Colonic mucosa (tissue), 4 donors: ENCODE measurements around the gene SOWAHA. TPM values are rescaled to one million over a fixed set of nuclear protein-coding genes. Genes with fewer than 3 reads are reported as not detected.

Source experiments
- DNase-seq: peaks from one replicate; pipeline ENCODE4 v3.0.0-alpha.2; 2020
- H3K27ac ChIP-seq: fragments of 200-600 bp; one replicate; pipeline ENCODE4 v1.8.0; 2021
- H3K27me3 ChIP-seq: fragments of 200-600 bp; one replicate; pipeline ENCODE4 v1.8.0; 2021
- H3K36me3 ChIP-seq: fragments of 200-600 bp; one replicate; pipeline ENCODE4 v1.8.0; 2021
- H3K4me1 ChIP-seq: fragments of 200-600 bp; one replicate; pipeline ENCODE4 v1.8.0; 2021; ENCODE audit warnings: mild to moderate bottlenecking
- H3K4me3 ChIP-seq: fragments of 200-600 bp; one replicate; pipeline ENCODE4 v1.8.0; 2021
- H3K9ac ChIP-seq, 2 donors: one replicate each; pipeline ENCODE4 v1.7.0; 2013; ENCODE audit warnings: control low read depth in 2 of 2, low read depth in 2 of 2, low read length in 2 of 2
- H3K9me3 ChIP-seq: fragments of 200-600 bp; one replicate; pipeline ENCODE4 v1.8.0; 2021
- intact Hi-C: fragments of 100-400 bp; cut with DNase I; formaldehyde crosslinking; loops from one replicate; pipeline ENCODE4 v1.14.1; 2022
- total RNA-seq, 2 donors: library from RNA; stranded (reverse); fragmentation: NEBNext Ultra II Directional in 1 of 2; extraction: Animal tissue kit (Norgen Biotek cat#: 25700) in 1 of 2; gene quantifications; one replicate each; pipeline ENCODE4 v1.2.1, GENCODE V29; 2021
- TF ChIP-seq, protein P1 (sequence below): fragments of 200-600 bp; IDR thresholded peaks from one replicate; pipeline ENCODE4 v1.8.0; 2022; ENCODE audit warnings: antibody characterized with exemption, mild to moderate bottlenecking
- donor health status: healthy.
- donor health status: DM: no; HTN: no; CAD: no.
- donor health status: DM: no; HTN: no; CAD: no.

SOWAHA gene
- total RNA-seq, 2 donors from 2014 or later = 12.4 to 30.7 TPM

DNA sequence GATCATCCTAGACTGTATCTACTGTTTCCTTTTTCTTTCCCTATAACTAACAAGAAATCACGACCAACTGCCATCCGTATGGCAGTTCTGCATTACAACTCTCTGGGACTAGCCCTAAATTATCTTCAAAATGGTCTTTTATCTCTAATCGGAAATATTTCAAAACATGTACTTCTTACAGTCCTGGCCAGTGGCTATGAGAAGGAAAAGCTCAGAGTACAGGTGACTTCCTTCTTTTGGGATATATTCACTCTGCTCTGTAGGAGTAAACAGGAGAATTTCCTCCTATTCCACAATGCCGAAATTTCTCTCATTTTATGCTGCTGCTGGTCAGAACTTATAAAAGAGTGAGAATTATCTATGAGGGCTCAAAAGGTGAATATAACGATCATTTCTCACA, 34.2 kb upstream of the SOWAHA start:
- no peaks in the 10 kb centered on the region for H3K9me3 ChIP-seq
- no peaks in the 10 kb centered on the region for H3K27me3 ChIP-seq
- TF ChIP-seq, protein P1, sequence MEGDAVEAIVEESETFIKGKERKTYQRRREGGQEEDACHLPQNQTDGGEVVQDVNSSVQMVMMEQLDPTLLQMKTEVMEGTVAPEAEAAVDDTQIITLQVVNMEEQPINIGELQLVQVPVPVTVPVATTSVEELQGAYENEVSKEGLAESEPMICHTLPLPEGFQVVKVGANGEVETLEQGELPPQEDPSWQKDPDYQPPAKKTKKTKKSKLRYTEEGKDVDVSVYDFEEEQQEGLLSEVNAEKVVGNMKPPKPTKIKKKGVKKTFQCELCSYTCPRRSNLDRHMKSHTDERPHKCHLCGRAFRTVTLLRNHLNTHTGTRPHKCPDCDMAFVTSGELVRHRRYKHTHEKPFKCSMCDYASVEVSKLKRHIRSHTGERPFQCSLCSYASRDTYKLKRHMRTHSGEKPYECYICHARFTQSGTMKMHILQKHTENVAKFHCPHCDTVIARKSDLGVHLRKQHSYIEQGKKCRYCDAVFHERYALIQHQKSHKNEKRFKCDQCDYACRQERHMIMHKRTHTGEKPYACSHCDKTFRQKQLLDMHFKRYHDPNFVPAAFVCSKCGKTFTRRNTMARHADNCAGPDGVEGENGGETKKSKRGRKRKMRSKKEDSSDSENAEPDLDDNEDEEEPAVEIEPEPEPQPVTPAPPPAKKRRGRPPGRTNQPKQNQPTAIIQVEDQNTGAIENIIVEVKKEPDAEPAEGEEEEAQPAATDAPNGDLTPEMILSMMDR = no peak
- peaks cover 8% of the 10 kb centered on the region for H3K4me1 ChIP-seq
- intact Hi-C loops = no loop called here
- DNase-seq = no peak
- H3K9ac ChIP-seq = no peak overlapping the region
- no peaks in the 10 kb centered on the region for H3K36me3 ChIP-seq
- no peak overlapping the region for H3K27ac ChIP-seq
- H3K4me3 ChIP-seq = no peak overlapping the region

DNA sequence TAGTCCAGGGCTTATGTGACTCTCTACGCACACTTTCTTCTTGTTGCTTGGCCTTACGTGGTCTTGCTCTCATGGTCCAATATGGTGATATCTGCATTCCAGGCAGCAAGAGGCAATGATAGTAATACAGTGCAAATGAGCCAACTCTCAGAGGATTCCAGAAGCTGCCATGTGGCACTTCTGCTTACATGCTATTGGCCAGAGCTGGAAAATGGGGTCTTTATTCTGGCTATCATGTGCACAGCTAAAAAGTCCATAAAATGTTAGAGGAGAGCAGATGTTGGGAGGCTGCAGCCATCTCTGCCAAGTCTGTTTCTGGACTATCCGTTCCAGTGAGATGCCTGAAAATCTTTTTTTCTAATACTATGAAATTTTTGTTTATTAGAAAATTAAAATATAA, 33.1 kb upstream of the SOWAHA start:
- Histone ChIP-seq H3K36me3 (no peaks in the 10 kb centered on the region), H3K9ac (no peak overlapping the region), H3K4me3 (no peak overlapping the region), H3K9me3 (no peaks in the 10 kb centered on the region), H3K27ac (no peak overlapping the region), H3K4me1 (peaks cover 7% of the 10 kb centered on the region), H3K27me3 (no peaks in the 10 kb centered on the region)
- intact Hi-C loops = no loop called here
- no peak for DNase-seq
- TF ChIP-seq, protein P1 = no peak

DNA sequence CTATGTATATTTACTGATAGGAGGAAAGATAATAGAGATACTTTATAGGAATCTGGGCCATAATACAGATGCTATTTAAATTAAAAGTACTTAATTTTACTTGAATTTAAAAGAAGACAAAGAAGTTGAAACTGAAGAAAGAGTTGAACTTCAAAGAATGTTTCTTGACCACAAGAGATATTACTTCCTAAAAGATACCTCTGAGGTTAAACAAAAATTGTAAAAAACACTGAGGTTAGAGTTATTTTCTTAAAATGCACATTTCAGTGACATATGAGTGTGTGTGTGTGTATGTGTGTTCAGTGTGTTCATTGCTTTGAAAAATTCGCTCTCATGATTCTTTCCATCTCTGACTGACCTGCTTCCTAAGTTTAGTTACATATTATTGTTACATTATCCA, 32.5 kb upstream of the SOWAHA start:
- intact Hi-C loops = no loop called here
- no peaks in the 10 kb centered on the region for H3K36me3 ChIP-seq

DNA sequence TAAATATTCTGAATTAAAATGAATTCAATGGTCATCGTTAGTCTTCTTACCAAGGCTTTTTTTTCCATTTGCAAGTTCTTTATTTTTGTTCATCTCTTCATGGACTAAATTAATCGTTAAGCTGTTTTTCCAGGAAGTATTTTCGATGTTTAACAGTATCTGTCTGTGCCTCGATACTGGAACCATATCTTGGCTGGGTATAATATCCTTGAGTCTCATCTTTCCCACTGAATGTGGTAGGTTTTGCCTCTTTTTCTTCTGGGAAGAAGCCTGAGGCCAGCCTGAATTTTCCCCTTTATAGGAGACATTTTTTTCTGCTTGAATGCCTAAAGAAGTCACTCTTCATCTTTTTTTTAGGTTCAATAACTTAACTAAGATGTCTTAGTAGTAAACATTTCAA, 32.1 kb upstream of the SOWAHA start:
- Histone ChIP-seq H3K27me3 (no peaks in the 10 kb centered on the region), H3K9ac (no peak overlapping the region), H3K36me3 (no peaks in the 10 kb centered on the region), H3K27ac (no peak overlapping the region), H3K9me3 (no peaks in the 10 kb centered on the region), H3K4me3 (no peak overlapping the region), H3K4me1 (no peaks in the 10 kb centered on the region)
- DNase-seq = no peak
- intact Hi-C loops = no loop called here
- TF ChIP-seq, protein P1 = no peak

More for the DNA sequence above, 32.5 kb upstream of the SOWAHA start:
- H3K4me3 ChIP-seq = no peak overlapping the region
- no peaks in the 10 kb centered on the region for H3K27me3 ChIP-seq
- no peaks in the 10 kb centered on the region for H3K9me3 ChIP-seq
- peaks cover under 1% of the 10 kb centered on the region for H3K4me1 ChIP-seq
- TF ChIP-seq, protein P1 = no peak
- H3K27ac ChIP-seq = no peak overlapping the region
- no peak overlapping the region for H3K9ac ChIP-seq
- no peak for DNase-seq

DNA sequence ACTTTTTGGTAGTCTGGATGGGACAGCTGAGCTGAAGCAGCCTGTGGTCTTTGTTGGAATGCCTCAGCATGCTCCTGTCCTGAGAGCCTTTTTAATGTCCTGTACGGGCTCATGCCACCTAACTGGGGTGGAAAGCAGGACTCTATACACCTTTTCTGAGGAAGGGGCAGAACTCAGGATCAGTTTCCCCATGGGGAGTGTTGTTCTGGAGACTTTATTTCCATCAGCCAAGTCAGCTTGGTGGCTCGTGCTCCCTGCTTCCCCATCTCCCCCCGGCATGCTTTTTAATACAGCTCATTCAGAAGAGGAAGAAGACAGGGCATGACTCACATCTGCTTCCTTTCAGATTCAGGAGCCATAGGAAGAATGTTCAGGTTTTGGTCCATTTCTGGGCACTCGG, 31.0 kb upstream of the SOWAHA start:
- no peaks in the 10 kb centered on the region for H3K36me3 ChIP-seq
- no peaks in the 10 kb centered on the region for H3K27me3 ChIP-seq
- no peak overlapping the region for H3K4me3 ChIP-seq
- no peaks in the 10 kb centered on the region for H3K9me3 ChIP-seq
- intact Hi-C loops = no loop called here
- H3K27ac ChIP-seq = no peak overlapping the region
- no peak overlapping the region for H3K9ac ChIP-seq
- H3K4me1 ChIP-seq = no peaks in the 10 kb centered on the region
- TF ChIP-seq, protein P1 = no peak
- no peak for DNase-seq

DNA sequence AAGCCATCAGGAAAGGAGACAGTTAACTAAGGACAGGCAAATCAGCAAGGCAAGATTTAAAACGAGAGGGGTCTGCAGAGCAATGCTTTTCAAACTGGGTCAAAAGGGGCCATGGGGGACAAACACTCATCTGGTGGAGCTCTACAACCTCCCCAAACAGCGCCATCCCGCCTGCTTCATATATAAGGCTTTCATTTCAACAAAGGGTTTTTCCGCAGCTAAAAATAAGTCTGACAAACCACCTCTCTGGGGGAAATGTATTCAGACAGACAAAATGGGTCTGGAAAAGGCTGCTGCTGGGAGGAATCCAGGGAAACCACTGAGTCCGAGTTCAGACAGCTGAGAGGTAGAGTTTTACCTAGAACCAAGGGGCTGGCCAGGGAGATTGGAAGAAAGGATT, 27.7 kb upstream of the SOWAHA start:
- H3K27ac ChIP-seq = no peak overlapping the region

More for the DNA sequence above, 27.7 kb upstream of the SOWAHA start:
- Histone ChIP-seq H3K9ac (no peak overlapping the region), H3K9me3 (no peaks in the 10 kb centered on the region), H3K4me3 (no peak overlapping the region), H3K36me3 (no peaks in the 10 kb centered on the region), H3K27me3 (no peaks in the 10 kb centered on the region), H3K4me1 (no peaks in the 10 kb centered on the region)
- DNase-seq = no peak
- intact Hi-C loops = no loop called here
- TF ChIP-seq, protein P1 = no peak
